ENCODE results near the gene SGSM1. TPM values are rescaled to one million over a fixed set of nuclear protein-coding genes. Genes with fewer than 3 reads are reported as not detected.

The SGSM1 gene
- total RNA-seq, 1 experiment from 2014 or later, result 4.3 TPM

- Histone ChIP-seq H3K23me2 (ENCODE audit: insufficient read length, low read depth, low read length, poor library complexity, severe bottlenecking) (no peaks in the 10 kb centered on the region), H3K23ac (ENCODE audit: insufficient read length, low read depth, low read length) (no peak overlapping the region), H3T11ph (ENCODE audit: low read length) (no peak overlapping the region), H2BK120ac (ENCODE audit: low read depth, low read length, poor library complexity, severe bottlenecking) (no peak overlapping the region), H2BK20ac (ENCODE audit: low read depth, low read length, poor library complexity, severe bottlenecking) (no peak overlapping the region), H3K27me3 (ENCODE audit: insufficient read depth, low read length) (no peaks in the 10 kb centered on the region; the same call in 1 of the 2 replicates), H3K18ac (ENCODE audit: insufficient read length, low read depth, low read length) (no peak overlapping the region), H3K9ac (ENCODE audit: extremely low read depth, insufficient read length, low read length) (no peak overlapping the region), H2AFZ (ENCODE audit: low read length) (no peak overlapping the region), H3K4ac (ENCODE audit: low read depth, low read length) (no peak overlapping the region), H3K14ac (ENCODE audit: insufficient read depth, low read length) (no peak overlapping the region), H4K91ac (ENCODE audit: insufficient read length, low read depth, low read length) (no peak overlapping the region), H4K8ac (replicated peaks; ENCODE audit: insufficient read length, low read depth, low read length) (no peak overlapping the region), H2BK12ac (ENCODE audit: insufficient read length, low read depth, low read length) (no peak overlapping the region), H3K27ac (ENCODE audit: insufficient read length, low read depth, low read length) (no peak overlapping the region), H2BK5ac (ENCODE audit: insufficient read length, low read length) (no peak overlapping the region), H3K4me2 (ENCODE audit: insufficient read depth, insufficient read length, low read length) (no peak overlapping the region), H2BK15ac (ENCODE audit: low read depth, low read length) (no peak overlapping the region), H3K9me3 (ENCODE audit: control insufficient read depth, low read depth, low read length) (no peaks in the 10 kb centered on the region), H3K4me1 (ENCODE audit: insufficient read depth, low read length) (no peaks in the 10 kb centered on the region), H4K20me1 (ENCODE audit: control insufficient read depth, insufficient read depth, insufficient read length) (no peaks in the 10 kb centered on the region), H2AK5ac (ENCODE audit: insufficient read length, low read length) (no peak overlapping the region), H4K5ac (ENCODE audit: insufficient read length, low read depth, low read length) (no peak overlapping the region), H3K79me2 (ENCODE audit: insufficient read depth, low read length) (no peaks in the 10 kb centered on the region), H3K79me1 (ENCODE audit: insufficient read depth, low read depth, low read length, poor library complexity, severe bottlenecking) (no peaks in the 10 kb centered on the region), H3K56ac (ENCODE audit: insufficient read length, low read depth, low read length) (no peak overlapping the region)
- Mint-ChIP-seq H3K36me3 (ENCODE audit: insufficient read depth in 1 of 3, low read depth in 3 of 3) (peaks cover 0 to 15% (median 14%) of the 10 kb centered on the region in 3 experiments; a peak in 4 of 7 replicates), H3K4me1 (no peaks in the 10 kb centered on the region), H3K27me3 (ENCODE audit: low read depth) (no peaks in the 10 kb centered on the region), H3K27ac (peak overlapping the region in 1 of 3 experiments; percentile 6; a peak in 1 of 7 replicates), H3K9me3 (peaks cover 0 to 3% of the 10 kb centered on the region in 2 experiments; a peak in 1 of 5 replicates), H3K4me3 (no peak overlapping the region)
- no CpG with 5 or more reads among the region's 4 CpGs for WGBS (ENCODE audit: extremely low coverage, insufficient read length, low lambda C conversion rate)
- no peak for TF ChIP-seq CTCF (conservative IDR thresholded peaks at IDR 0.05)
- DNase-seq, result no peak
Observed at GRCh38 chr22:24920029-24920428, 114.0 kb downstream of the SGSM1 start.
